GM13977 (cell line): ENCODE measurements around the gene ROBO4.
A peak's percentile ranks its signal among the peaks of the same experiment; 100 is the strongest.

Source experiments
- DNase-seq: peaks from one replicate; pipeline ENCODE4 v3.0.0; 2012; ENCODE audit warnings: low spot score
- in situ Hi-C: fragments of 300-500 bp; cut with MboI; formaldehyde crosslinking; loops from one replicate; pipeline ENCODE4 v1.12.0; 2022; ENCODE audit warnings: low sequenced_read_pairs, low pct_unique_long_range_greater_than_20kb, mixed read lengths, inconsistent platforms; ENCODE audit not compliant: unreplicated experiment
- TF ChIP-seq, protein P1 (sequence below): IDR thresholded peaks from 2 replicates; pipeline ENCODE4 v1.5.1; 2012; ENCODE audit warnings: mild to moderate bottlenecking, control low read depth; ENCODE audit not compliant: insufficient read depth; ENCODE audit errors: extremely low read depth, missing control alignments

Gene ROBO4

DNA sequence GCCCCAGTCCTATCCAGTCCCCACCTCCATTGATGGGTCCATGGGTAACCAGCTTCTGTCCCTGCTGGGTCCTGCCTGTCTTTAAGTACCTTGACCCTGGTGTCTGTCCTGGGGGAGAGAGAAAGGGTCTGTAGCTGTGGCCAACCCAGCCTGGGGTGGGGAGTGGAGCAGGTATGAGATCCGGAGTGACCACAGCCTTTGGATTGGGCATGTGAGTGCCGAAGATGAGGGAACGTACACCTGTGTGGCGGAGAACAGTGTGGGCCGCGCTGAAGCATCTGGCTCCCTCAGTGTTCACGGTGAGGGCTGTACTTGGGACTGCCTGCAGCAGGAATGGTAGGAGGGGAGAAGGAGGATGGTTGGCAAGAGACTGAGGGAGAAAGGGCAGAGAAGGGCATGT, 27.2 kb downstream of the ROBO4 start:
- TF ChIP-seq, protein P1, sequence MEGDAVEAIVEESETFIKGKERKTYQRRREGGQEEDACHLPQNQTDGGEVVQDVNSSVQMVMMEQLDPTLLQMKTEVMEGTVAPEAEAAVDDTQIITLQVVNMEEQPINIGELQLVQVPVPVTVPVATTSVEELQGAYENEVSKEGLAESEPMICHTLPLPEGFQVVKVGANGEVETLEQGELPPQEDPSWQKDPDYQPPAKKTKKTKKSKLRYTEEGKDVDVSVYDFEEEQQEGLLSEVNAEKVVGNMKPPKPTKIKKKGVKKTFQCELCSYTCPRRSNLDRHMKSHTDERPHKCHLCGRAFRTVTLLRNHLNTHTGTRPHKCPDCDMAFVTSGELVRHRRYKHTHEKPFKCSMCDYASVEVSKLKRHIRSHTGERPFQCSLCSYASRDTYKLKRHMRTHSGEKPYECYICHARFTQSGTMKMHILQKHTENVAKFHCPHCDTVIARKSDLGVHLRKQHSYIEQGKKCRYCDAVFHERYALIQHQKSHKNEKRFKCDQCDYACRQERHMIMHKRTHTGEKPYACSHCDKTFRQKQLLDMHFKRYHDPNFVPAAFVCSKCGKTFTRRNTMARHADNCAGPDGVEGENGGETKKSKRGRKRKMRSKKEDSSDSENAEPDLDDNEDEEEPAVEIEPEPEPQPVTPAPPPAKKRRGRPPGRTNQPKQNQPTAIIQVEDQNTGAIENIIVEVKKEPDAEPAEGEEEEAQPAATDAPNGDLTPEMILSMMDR: no peak
- in situ Hi-C loops: loop anchor here (25.0 kb wide), 1 partner anchor 458 kb away; the partner anchor contains the start of gene OR8B4
- DNase-seq: no peak

DNA sequence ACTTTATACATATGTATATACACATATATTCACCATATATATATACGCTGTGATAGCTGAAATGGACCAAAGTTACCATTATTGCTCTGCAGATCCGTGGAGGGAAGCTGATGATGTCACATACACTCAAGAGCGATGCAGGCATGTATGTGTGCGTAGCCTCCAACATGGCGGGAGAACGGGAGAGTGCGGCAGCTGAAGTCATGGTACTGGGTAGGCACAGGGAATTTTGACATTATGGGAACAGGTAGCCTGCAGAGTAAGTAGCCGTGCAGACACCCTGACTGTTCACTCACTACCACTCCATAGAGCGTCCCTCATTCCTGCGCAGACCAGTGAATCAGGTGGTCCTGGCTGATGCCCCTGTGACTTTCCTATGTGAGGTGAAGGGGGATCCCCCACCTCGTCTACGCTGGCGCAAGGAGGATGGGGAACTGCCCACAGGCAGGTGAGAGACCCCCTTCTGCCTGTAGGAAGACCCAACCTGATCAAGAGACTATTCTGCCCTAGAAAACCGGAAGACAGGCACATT, 27.7 kb downstream of the ROBO4 start:
- DNase-seq: no peak
- TF ChIP-seq, protein P1: no peak
- in situ Hi-C loops: loop anchor here (25.0 kb wide), 1 partner anchor 458 kb away; the partner anchor contains the start of gene OR8B4

DNA sequence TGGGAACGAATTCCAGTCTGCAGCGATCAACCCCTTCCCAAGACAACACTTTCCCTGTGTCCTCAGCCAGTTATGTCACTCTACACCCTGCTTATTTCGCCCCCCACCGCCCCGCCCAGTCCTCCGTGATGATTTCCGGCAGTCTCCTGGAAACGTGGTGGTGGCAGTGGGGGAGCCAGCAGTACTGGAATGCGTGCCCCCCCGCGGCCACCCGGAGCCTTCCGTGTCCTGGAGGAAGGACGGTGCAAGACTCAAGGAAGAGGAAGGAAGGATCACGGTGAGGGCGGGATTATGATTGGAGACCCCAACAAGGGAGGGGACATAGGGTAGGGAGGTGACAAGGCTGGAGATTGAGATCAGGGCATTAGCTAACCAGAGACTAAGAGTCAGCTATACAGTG, 28.3 kb downstream of the ROBO4 start:
- in situ Hi-C loops: loop anchor here (25.0 kb wide), 1 partner anchor 457 kb away; the partner anchor contains the start of gene OR8B4
- TF ChIP-seq, protein P1: no peak
- no peak for DNase-seq

DNA sequence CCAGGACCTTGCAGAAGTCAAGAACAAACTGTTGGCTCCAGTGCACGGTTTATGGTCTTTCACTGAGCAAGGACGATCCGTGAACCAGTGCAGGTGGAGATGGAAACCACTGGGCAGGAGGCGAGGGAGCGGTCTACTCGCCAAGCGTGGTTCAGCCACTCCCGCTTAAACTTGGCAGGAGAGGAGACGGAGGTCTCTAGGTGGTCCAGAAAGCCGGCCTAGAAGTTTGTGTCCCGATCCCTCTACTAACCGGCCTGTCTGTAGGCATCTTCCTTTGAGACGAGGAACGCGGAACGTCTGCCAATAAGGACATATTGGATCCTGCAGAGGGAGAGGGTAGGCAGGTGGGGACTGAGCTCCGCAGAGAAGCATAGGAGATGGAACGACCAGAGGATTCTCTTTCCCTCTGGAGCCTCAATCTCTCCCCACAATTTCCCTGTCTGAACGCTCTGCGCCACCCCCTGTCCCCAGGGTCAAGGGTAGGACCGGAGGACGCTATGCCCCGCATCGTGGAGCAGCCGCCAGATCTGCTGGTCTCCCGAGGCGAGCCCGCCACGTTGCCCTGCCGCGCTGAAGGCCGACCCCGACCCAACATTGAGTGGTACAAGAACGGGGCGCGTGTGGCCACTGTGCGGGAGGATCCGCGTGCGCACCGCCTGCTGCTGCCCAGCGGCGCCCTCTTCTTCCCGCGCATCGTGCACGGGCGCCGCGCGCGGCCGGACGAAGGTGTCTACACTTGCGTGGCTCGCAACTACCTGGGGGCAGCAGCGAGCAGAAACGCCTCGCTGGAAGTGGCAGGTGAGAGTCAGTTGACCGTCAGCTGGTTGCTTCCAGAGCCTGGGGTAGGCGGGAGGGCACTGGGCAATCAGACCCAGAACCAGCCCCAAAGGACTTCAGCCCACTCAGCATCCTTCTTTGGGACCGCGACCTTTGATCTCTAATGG, 29.1 kb downstream of the ROBO4 start:
- TF ChIP-seq, protein P1: no peak
- in situ Hi-C loops: loop anchor here (25.0 kb wide), 1 partner anchor 456 kb away; the partner anchor contains the start of gene OR8B4
- no peak for DNase-seq

DNA sequence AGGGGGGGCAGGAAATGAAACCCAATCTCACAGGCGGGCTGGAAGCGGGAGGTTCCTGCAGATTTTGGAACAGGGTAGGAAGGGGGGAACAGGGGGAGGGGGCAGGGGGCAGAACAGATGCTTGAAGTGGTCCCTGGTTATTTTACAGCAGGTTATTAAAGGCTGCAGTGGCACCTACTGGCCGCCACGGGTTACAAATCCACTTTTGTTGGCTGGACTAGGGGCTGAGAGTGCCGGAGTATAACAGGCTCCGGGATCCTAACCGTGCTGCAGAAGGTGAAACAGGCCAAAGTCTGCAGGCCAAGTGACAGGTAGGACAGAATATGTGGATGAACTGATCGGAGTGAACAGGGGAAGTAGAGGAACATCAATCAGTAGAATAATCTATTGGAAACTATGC, 30.0 kb downstream of the ROBO4 start:
- DNase-seq: peak; percentile 81
- TF ChIP-seq, protein P1: peak; percentile 67
- in situ Hi-C loops: loop anchor here (25.0 kb wide), 1 partner anchor 455 kb away; the partner anchor contains the start of gene OR8B4

DNA sequence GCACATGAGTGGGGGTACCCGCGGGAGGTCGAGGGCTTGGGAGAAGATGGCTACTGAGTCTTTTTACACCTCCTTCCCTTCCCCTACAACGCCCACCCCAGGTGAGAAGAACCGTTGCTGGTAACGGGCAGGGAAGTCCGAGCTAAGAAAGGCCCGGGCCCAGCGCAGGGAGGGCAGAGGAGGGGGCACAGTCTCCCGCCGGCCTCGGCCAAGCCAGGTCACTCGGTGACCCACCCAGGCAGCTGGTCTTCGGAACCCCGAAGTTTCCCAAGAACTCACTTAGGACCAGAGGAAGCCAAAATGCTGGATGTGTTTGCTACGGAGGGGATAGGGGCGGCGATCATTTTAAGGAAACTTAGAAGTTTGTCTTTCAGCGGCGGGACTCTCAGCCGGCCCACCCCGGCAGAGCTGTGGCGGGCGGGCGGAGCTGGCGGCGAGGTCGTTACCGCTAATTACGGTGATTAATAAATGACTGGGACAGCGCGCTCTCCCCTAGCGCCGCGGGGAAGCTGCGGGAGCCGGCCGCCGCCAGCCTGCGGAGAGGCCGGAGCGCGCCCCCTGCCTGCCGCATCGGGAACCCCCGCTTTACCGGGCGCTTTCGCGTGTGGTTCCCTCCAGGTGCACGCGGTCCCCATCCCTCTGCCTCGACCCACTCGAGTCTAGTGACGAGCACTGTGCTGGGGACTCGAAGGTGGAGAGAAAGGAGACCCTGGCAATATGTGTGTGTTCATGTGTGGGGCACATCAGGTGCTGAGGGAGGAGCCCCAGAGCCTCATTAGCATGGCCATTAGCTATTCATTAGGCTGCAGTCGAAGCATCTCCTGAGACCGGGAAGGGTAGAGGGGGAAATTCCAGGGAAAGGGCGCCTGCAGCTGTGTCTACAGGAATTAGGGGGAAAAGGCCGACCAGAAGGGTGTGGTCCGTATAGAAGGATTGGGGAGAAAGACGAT, 31.5 kb downstream of the ROBO4 start:
- peak; percentile 77 for DNase-seq
- in situ Hi-C loops: loop anchor here (25.0 kb wide), 1 partner anchor 454 kb away; the partner anchor contains the start of gene OR8B4
- TF ChIP-seq, protein P1: peak; percentile 67
